ENCODE measurements around the gene TMC1. TPM values are rescaled to one million over a fixed set of nuclear protein-coding genes. Genes with fewer than 3 reads are reported as not detected.

The TMC1 gene
- total RNA-seq, 1 experiment from 2014 or later, result 5.5 TPM

GRCh38 chr9:72577212-72577753 lies 55.9 kb downstream of the TMC1 start:
- H3K9me3 ChIP-seq (ENCODE audit: insufficient read depth, low read depth), result no peaks in the 10 kb centered on the region
- H3K79me2 ChIP-seq (ENCODE audit: low read depth), result peaks cover 8% of the 10 kb centered on the region; the same call in 1 of the 2 replicates
- peaks cover 89% of the 10 kb centered on the region for H3K4me1 ChIP-seq (replicated peaks; ENCODE audit: insufficient read depth)
- intact Hi-C loops (cut with micrococcal nuclease; ENCODE audit: unreplicated experiment), result loop anchor here (1.0 to 10.0 kb wide), 7 partner anchors 23 to 600 kb away; partner anchors contain the start of gene GDA
- no peaks in the 10 kb centered on the region for H3K27me3 ChIP-seq (ENCODE audit: insufficient read depth, low read depth)
- H4K20me1 ChIP-seq (ENCODE audit: insufficient read depth), result no peaks in the 10 kb centered on the region
- ChIA-PET POLR2A (ENCODE audit: unreplicated experiment) (interaction anchor here (0.6 to 3.7 kb wide), 19 partner anchors 17 to 817 kb away, joined by 3 to 49 read pairs (median 5); partner anchors contain the start of gene ZFAND5), CTCF (interaction anchor here (0.6 to 1.5 kb wide), 4 partner anchors 23 to 245 kb away, joined by 3 to 15 read pairs (median 4); no protein-coding TSS in a partner anchor)
- BruUV-seq (replicated peaks), result no TSS peak
- TF ChIP-seq EZH2 (IDR thresholded peaks at IDR 0.05; ENCODE audit: low read depth) (no peak), CTCF (conservative IDR thresholded peaks at IDR 0.05) (no peak)
- peak; percentile 59 to 95 for DNase-seq
- no peaks in the 10 kb centered on the region for H3K9me2 ChIP-seq (ENCODE audit: insufficient read depth)
- H2AFZ ChIP-seq, result peak overlapping the region; percentile 53
- H3K36me3 ChIP-seq (ENCODE audit: low read depth), result no peaks in the 10 kb centered on the region
- H3F3A ChIP-seq (ENCODE audit: insufficient read depth, low read depth), result peaks cover 52% of the 10 kb centered on the region
- H3K27ac ChIP-seq, result peak overlapping the region; percentile 95
- H3K4me3 ChIP-seq, result peak overlapping the region; percentile 43; the same call in 1 of the 2 replicates
- H3K4me2 ChIP-seq, result peak overlapping the region; percentile 75

GRCh38 chr9:72579190-72579589 lies 57.8 kb downstream of the TMC1 start:
- no peak for TF ChIP-seq CTCF (conservative IDR thresholded peaks at IDR 0.05)
- TF ChIP-seq EZH2 (IDR thresholded peaks at IDR 0.05; ENCODE audit: low read depth), result no peak
- Histone ChIP-seq H3K36me3 (ENCODE audit: low read depth) (no peaks in the 10 kb centered on the region), H2AFZ (no peak overlapping the region), H3K4me2 (peak overlapping the region; percentile 75), H3K4me1 (replicated peaks; ENCODE audit: insufficient read depth) (peaks cover 82% of the 10 kb centered on the region), H4K20me1 (ENCODE audit: insufficient read depth) (no peaks in the 10 kb centered on the region), H3K27me3 (ENCODE audit: insufficient read depth, low read depth) (no peaks in the 10 kb centered on the region), H3K9me2 (ENCODE audit: insufficient read depth) (no peaks in the 10 kb centered on the region), H3K79me2 (ENCODE audit: low read depth) (peaks cover 8% of the 10 kb centered on the region; the same call in 1 of the 2 replicates), H3K27ac (peak overlapping the region; percentile 95), H3K4me3 (peak overlapping the region; percentile 35; the same call in 1 of the 2 replicates), H3F3A (ENCODE audit: insufficient read depth, low read depth) (peaks cover 40% of the 10 kb centered on the region), H3K9me3 (ENCODE audit: insufficient read depth, low read depth) (no peaks in the 10 kb centered on the region; the same call in 1 of the 2 replicates)
- peak; percentile 86 to 90 for DNase-seq
- ChIA-PET POLR2A (ENCODE audit: unreplicated experiment) (interaction anchor here (0.6 to 3.7 kb wide), 6 partner anchors 25 to 597 kb away, joined by 3 to 49 read pairs (median 8); no protein-coding TSS in a partner anchor), CTCF (interaction anchor here (0.6 kb wide), 2 partner anchors 334 to 564 kb away, joined by 3 to 4 read pairs; no protein-coding TSS in a partner anchor)
- intact Hi-C loops (cut with micrococcal nuclease; ENCODE audit: unreplicated experiment), result loop anchor here (1.0 to 10.0 kb wide), 7 partner anchors 22 to 598 kb away; partner anchors contain the start of gene GDA
- BruUV-seq (replicated peaks), result no TSS peak

- H4K20me1 ChIP-seq (ENCODE audit: insufficient read depth), result no peaks in the 10 kb centered on the region
- H3K4me3 ChIP-seq, result no peak overlapping the region
- BruUV-seq (replicated peaks), result no TSS peak
- peak in 1 of 2 experiments; percentile 38 for DNase-seq
- peaks cover 40% of the 10 kb centered on the region for H3F3A ChIP-seq (ENCODE audit: insufficient read depth, low read depth)
- H3K9me3 ChIP-seq (ENCODE audit: insufficient read depth, low read depth), result no peaks in the 10 kb centered on the region; the same call in 1 of the 2 replicates
- H3K27me3 ChIP-seq (ENCODE audit: insufficient read depth, low read depth), result no peaks in the 10 kb centered on the region
- no peaks in the 10 kb centered on the region for H3K36me3 ChIP-seq (ENCODE audit: low read depth)
- POLR2A ChIA-PET (ENCODE audit: unreplicated experiment), result interaction anchor here (0.7 to 3.7 kb wide), 4 partner anchors 26 to 264 kb away, joined by 3 to 49 read pairs (median 5); partner anchors contain the start of gene ZFAND5
- peak overlapping the region; percentile 95 for H3K27ac ChIP-seq
- CTCF ChIA-PET, result interaction anchor here (1.0 kb wide), 1 partner anchor 277 kb away, joined by 3 read pairs; no protein-coding TSS in a partner anchor
- peaks cover 8% of the 10 kb centered on the region; the same call in 1 of the 2 replicates for H3K79me2 ChIP-seq (ENCODE audit: low read depth)
- H3K4me2 ChIP-seq, result peak overlapping the region; percentile 75
- H3K4me1 ChIP-seq (replicated peaks; ENCODE audit: insufficient read depth), result peaks cover 74% of the 10 kb centered on the region
- no peak overlapping the region for H2AFZ ChIP-seq
- no peaks in the 10 kb centered on the region for H3K9me2 ChIP-seq (ENCODE audit: insufficient read depth)
- intact Hi-C loops (cut with micrococcal nuclease; ENCODE audit: unreplicated experiment), result loop anchor here (1.0 to 10.0 kb wide), 7 partner anchors 23 to 597 kb away; partner anchors contain the start of gene GDA
- TF ChIP-seq EZH2 (IDR thresholded peaks at IDR 0.05; ENCODE audit: low read depth), result no peak
- TF ChIP-seq CTCF (conservative IDR thresholded peaks at IDR 0.05), result no peak
Observed at GRCh38 chr9:72579880-72580550, 58.6 kb downstream of the TMC1 start.

Measured in PC-9 (cell line).